HCT116 (cell line): Measurements from ENCODE around the gene GPRC5A. TPM values are rescaled to one million over a fixed set of nuclear protein-coding genes. Genes with fewer than 3 reads are reported as not detected.
A peak's percentile ranks its signal among the peaks of the same experiment; 100 is the strongest.
"Not testable (repeated sequence)": the region's sequence is repeated elsewhere in the genome, so short reads cannot be mapped to it uniquely, and the experiment has no call there.

ENCODE experiments used
- ATAC-seq: fragments of 200-7000 bp; cut with Tn5 transposase; 2 replicates; pipeline ENCODE4 v1.9.1; 2020; ENCODE audit warnings: mild to moderate bottlenecking, moderate library complexity
- BruUV-seq: library from RNA; stranded (reverse); fragments of 400-500 nt; replicated peaks from 2 replicates; lab custom pipeline; 2021; lab: Mats Ljungman, UMichigan
- CTCF ChIA-PET: fragments of 300-600 bp; sonication (Branson Sonifier 250); formaldehyde crosslinking; loops from one replicate; lab custom pipeline; 2021; ENCODE audit warnings: antibody characterized with exemption; lab: Charles Lee
- POLR2A ChIA-PET: fragments of 300-600, 350-600 bp; sonication (Branson Sonifier 250); formaldehyde crosslinking; loops from one replicate; lab custom pipeline; 2021; ENCODE audit warnings: antibody characterized with exemption; lab: Charles Lee
- RAD21 ChIA-PET, 2 experiments: fragments of 300-600 bp; sonication (Branson Sonifier 250); formaldehyde crosslinking; loops; one replicate each; lab custom pipeline; 2023; ENCODE audit warnings: low total read pairs in 2 of 2; ENCODE audit not compliant: uncharacterized antibody in 2 of 2, unreplicated experiment in 2 of 2, low non-redundant PET in 1 of 2; lab: Charles Lee
- DNase-seq: peaks from one replicate; pipeline ENCODE4 v3.0.0-alpha.2; 2010; ENCODE audit warnings: low read depth, low spot score
- H2AFZ ChIP-seq: fragments of 200-600 bp; shearing (Covaris generic), sonication (generic); 2 replicates; pipeline ENCODE4 v1.6.1; 2017; ENCODE audit warnings: low read depth, mixed run types, mixed read lengths, antibody characterized with exemption, low read length; ENCODE audit not compliant: poor library complexity, severe bottlenecking
- H3K27ac ChIP-seq: 2 replicates; pipeline ENCODE4 v1.5.1; 2012; ENCODE audit warnings: low read depth, low read length
- H3K27me3 ChIP-seq: fragments of 200-600 bp; sonication (generic); 2 replicates; pipeline ENCODE4 v1.6.1; 2016; ENCODE audit warnings: mixed run types, low read length, mixed read lengths; ENCODE audit not compliant: insufficient read depth
- H3K36me3 ChIP-seq, 2 experiments: fragments of 200-500 bp in 1 of 2; fragments of 200-600 bp in 1 of 2; sonication (Bioruptor generic) in 1 of 2; sonication (generic) in 1 of 2; 2 replicates each; pipeline versions ENCODE4 v1.5.1 to v1.6.1; 2014 to 2016; ENCODE audit warnings: low read length in 2 of 2, inconsistent platforms in 1 of 2, mixed read lengths in 1 of 2, mixed run types in 1 of 2; ENCODE audit not compliant: insufficient read depth in 2 of 2, control insufficient read depth in 1 of 2
- H3K4me1 ChIP-seq, 2 experiments: fragments of 200-600 bp in 1 of 2; sonication (generic) in 1 of 2; 2 replicates each; pipeline versions ENCODE4 v1.5.1 to v1.6.1; 2012 to 2017; ENCODE audit warnings: low read length in 2 of 2, inconsistent platforms in 1 of 2, mild to moderate bottlenecking in 1 of 2, mixed read lengths in 1 of 2, mixed run types in 1 of 2, moderate library complexity in 1 of 2; ENCODE audit not compliant: insufficient read depth in 2 of 2, control insufficient read depth in 1 of 2
- H3K4me2 ChIP-seq: fragments of 200-600 bp; sonication (generic); 2 replicates; pipeline ENCODE4 v1.6.1; 2017; ENCODE audit warnings: mixed run types, low read length, mixed read lengths
- H3K4me3 ChIP-seq, 2 experiments: fragments of 200-600 bp in 1 of 2; sonication (generic) in 1 of 2; replicated peaks in 1 of 2; 2 replicates each; pipeline ENCODE4 v1.5.1; 2011 to 2016; ENCODE audit warnings: low read length in 2 of 2, control low read depth in 1 of 2, low read depth in 1 of 2, mild to moderate bottlenecking in 1 of 2, mixed read lengths in 1 of 2, mixed run types in 1 of 2
- H3K79me2 ChIP-seq: fragments of 200-600 bp; sonication (generic); 2 replicates; pipeline ENCODE4 v1.6.1; 2017; ENCODE audit warnings: mild to moderate bottlenecking, mixed run types, low read length, moderate library complexity, mixed read lengths; ENCODE audit not compliant: insufficient read depth
- H3K9ac ChIP-seq: fragments of 200-600 bp; sonication (generic); 2 replicates; pipeline ENCODE4 v1.6.1; 2016; ENCODE audit warnings: low read length, mixed read lengths
- H3K9me2 ChIP-seq: fragments of 200-600 bp; sonication (generic), shearing (Covaris generic); 2 replicates; pipeline ENCODE4 v1.6.1; 2017; ENCODE audit warnings: mixed run types, mild to moderate bottlenecking, moderate library complexity; ENCODE audit not compliant: insufficient read depth
- H3K9me3 ChIP-seq, 2 experiments: fragments of 200-500 bp in 1 of 2; fragments of 200-600 bp in 1 of 2; sonication (Bioruptor generic) in 1 of 2; sonication (generic) in 1 of 2; 2 replicates each; pipeline ENCODE4 v1.6.1; 2014 to 2017; ENCODE audit warnings: low read length in 2 of 2, mixed read lengths in 2 of 2, inconsistent platforms in 1 of 2, low read depth in 1 of 2, mild to moderate bottlenecking in 1 of 2, mixed run types in 1 of 2, moderate library complexity in 1 of 2; ENCODE audit not compliant: control insufficient read depth in 1 of 2, insufficient read depth in 1 of 2
- H4K20me1 ChIP-seq: fragments of 200-600 bp; sonication (generic), shearing (Covaris generic); 2 replicates; pipeline ENCODE4 v1.6.1; 2017; ENCODE audit warnings: mixed run types, mild to moderate bottlenecking, moderate library complexity; ENCODE audit not compliant: insufficient read depth
- ATF3 ChIP-seq: IDR thresholded peaks from 2 replicates; pipeline ENCODE4 v1.6.1; 2012
- CBX3 ChIP-seq: IDR thresholded peaks from 2 replicates; pipeline ENCODE4 v1.6.1; 2012; ENCODE audit warnings: low read depth
- EGR1 ChIP-seq: IDR thresholded peaks from 2 replicates; pipeline ENCODE4 v1.6.1; 2012; ENCODE audit warnings: low read depth
- ELF1 ChIP-seq: IDR thresholded peaks from 2 replicates; pipeline ENCODE4 v1.6.1; 2012; ENCODE audit warnings: low read depth, borderline replicate concordance
- EZH2 ChIP-seq: fragments of 200-600 bp; sonication (generic); IDR thresholded peaks from 2 replicates; pipeline ENCODE4 v1.6.1; 2017; ENCODE audit warnings: antibody characterized with exemption, mixed run types
- FOSL1 ChIP-seq: IDR thresholded peaks from 2 replicates; pipeline ENCODE4 v1.6.1; 2012; ENCODE audit warnings: low read depth
- JUND ChIP-seq: IDR thresholded peaks from 2 replicates; pipeline ENCODE4 v1.6.1; 2012
- POLR2AphosphoS5 ChIP-seq: IDR thresholded peaks from 2 replicates; pipeline ENCODE4 v1.6.1; 2011; ENCODE audit warnings: mild to moderate bottlenecking, low read depth, low read length, moderate library complexity
- SIN3A ChIP-seq: IDR thresholded peaks from 2 replicates; pipeline ENCODE4 v1.6.1; 2012; ENCODE audit warnings: low read depth
- SRF ChIP-seq: IDR thresholded peaks from 2 replicates; pipeline ENCODE4 v1.6.1; 2012; ENCODE audit warnings: low read depth
- YY1 ChIP-seq: IDR thresholded peaks from 2 replicates; pipeline ENCODE4 v1.6.1; 2011; ENCODE audit warnings: low read length, low read depth, moderate library complexity, mild to moderate bottlenecking; ENCODE audit not compliant: insufficient replicate concordance; ENCODE audit errors: extremely low read depth
- ZNF274 ChIP-seq: fragments of 200-500 bp; sonication (Bioruptor generic); IDR thresholded peaks from 2 replicates; pipeline ENCODE4 v1.6.1; 2014; ENCODE audit warnings: mild to moderate bottlenecking, low read depth, low read length, inconsistent platforms
- intact Hi-C: fragments of 100-400 bp; cut with micrococcal nuclease; formaldehyde crosslinking; loops from 2 replicates; pipeline ENCODE4 v1.10.0; 2022
- total RNA-seq: library from RNA; stranded (reverse); gene quantifications from one replicate; pipeline ENCODE4 v1.2.1, GENCODE V29; 2021; ENCODE audit not compliant: unreplicated experiment

GPRC5A gene
- total RNA-seq, 1 experiment from 2014 or later, result 305 TPM

- no peak for TF ChIP-seq SIN3A
- no peak for TF ChIP-seq EZH2
- TF ChIP-seq YY1, result peak; percentile 1
- TF ChIP-seq EGR1, result no peak; the same call in 1 of the 2 replicates
- peak; percentile 51; the same call in 1 of the 2 replicates for TF ChIP-seq POLR2AphosphoS5
- TF ChIP-seq FOSL1, result peak; percentile 83
- peak; percentile 38; the same call in 1 of the 2 replicates for TF ChIP-seq SRF
- TF ChIP-seq JUND, result peak; percentile 71
- TF ChIP-seq ATF3, result no peak
- TF ChIP-seq ZNF274, result no peak
- no peak for TF ChIP-seq ELF1
These were observed 18.5 kb upstream of the GPRC5A start (continued) for GRCh38 chr12:12872934-12873275.

- Histone ChIP-seq H3K9me3 (no peaks in the 10 kb centered on the region), H3K79me2 (no peaks in the 10 kb centered on the region; the same call in 1 of the 2 replicates), H3K4me3 (peak overlapping the region in 1 of 2 experiments; percentile 11; a peak in 1 of 4 replicates), H3K27me3 (no peaks in the 10 kb centered on the region), H3K4me2 (peak overlapping the region; percentile 69), H3K9ac (peak overlapping the region; percentile 73), H3K9me2 (no peaks in the 10 kb centered on the region), H3K36me3 (no peaks in the 10 kb centered on the region), H3K4me1 (peaks cover 77 to 95% of the 10 kb centered on the region in 2 experiments), H2AFZ (no peak overlapping the region), H3K27ac (peak overlapping the region; percentile 88), H4K20me1 (no peaks in the 10 kb centered on the region)
- ChIA-PET CTCF (interaction anchor here (4.4 kb wide), 1 partner anchor 37 kb away, joined by 18 read pairs; no protein-coding TSS in a partner anchor), POLR2A (interaction anchor here (2.6 to 4.5 kb wide), 3 partner anchors 18 to 37 kb away, joined by 13 to 56 read pairs (median 30); partner anchors contain the start of gene GPRC5A), RAD21 (no interaction called here)
- no TSS peak for BruUV-seq
- DNase-seq (no peak), ATAC-seq (no peak)
- TF ChIP-seq CBX3 (no peak), SRF (peak; percentile 84)
- intact Hi-C loops, result no loop called here
These were observed 17.3 kb upstream of the GPRC5A start for GRCh38 chr12:12874029-12874428.

GRCh38 chr12:12875301-12875700, 16.1 kb upstream of the GPRC5A start:
- H3K27me3 ChIP-seq, H3K79me2 ChIP-seq, H3K9me3 ChIP-seq, ATAC-seq, POLR2A ChIA-PET, intact Hi-C loops, H2AFZ ChIP-seq, DNase-seq, H3K4me2 ChIP-seq, BruUV-seq, H3K36me3 ChIP-seq, H3K4me3 ChIP-seq, H3K9me2 ChIP-seq, H4K20me1 ChIP-seq, RAD21 ChIA-PET: not testable (repeated sequence)
- Histone ChIP-seq H3K9ac (peak overlapping the region; percentile 73; the same call in 1 of the 2 replicates), H3K4me1 (peaks cover 73 to 95% of the 10 kb centered on the region in 2 experiments), H3K27ac (peak overlapping the region; percentile 88)
- CTCF ChIA-PET, result interaction anchor here (4.4 kb wide), 1 partner anchor 38 kb away, joined by 18 read pairs; no protein-coding TSS in a partner anchor
